Right atrium auricular region (tissue), 2 donors: ENCODE results near the gene AGAP1. TPM values are rescaled to one million over a fixed set of nuclear protein-coding genes. Genes with fewer than 3 reads are reported as not detected.

Experiments used
- DNase-seq: peaks from one replicate; pipeline ENCODE4 v3.0.0-alpha.2; 2019; ENCODE audit warnings: low spot score
- H3K27ac ChIP-seq, 2 donors: fragments of 200-600 bp; sonication (generic); 1 replicate in 1 of 2; 2 replicates in 1 of 2; pipeline ENCODE4 v1.5.1; 2016 to 2019
- H3K27me3 ChIP-seq, 2 donors: fragments of 200-600 bp; sonication (generic); one replicate each; pipeline versions ENCODE4 v1.5.1 to v1.6.0; 2017 to 2019
- H3K36me3 ChIP-seq: fragments of 200-600 bp; sonication (generic); one replicate; pipeline ENCODE4 v1.5.1; 2016
- H3K4me1 ChIP-seq, 2 donors: fragments of 200-600 bp; sonication (generic); one replicate each; pipeline versions ENCODE4 v1.5.1 to v1.6.0; 2017 to 2019
- H3K4me3 ChIP-seq, 2 donors: fragments of 200-600 bp; sonication (generic); 1 replicate in 1 of 2; 2 replicates in 1 of 2; pipeline ENCODE4 v1.5.1; 2017 to 2019; ENCODE audit warnings: mild to moderate bottlenecking in 1 of 2, moderate library complexity in 1 of 2
- H3K9me3 ChIP-seq, 2 donors: fragments of 200-600 bp; sonication (generic); one replicate each; pipeline ENCODE4 v1.5.1; 2019
- total RNA-seq, 2 donors: library from RNA; depleted of rRNA; stranded (reverse); fragments of >200 nt; gene quantifications; one replicate each; pipeline ENCODE4 v1.1.0, GENCODE V29; 2016
- TF ChIP-seq, protein P1 (sequence below), 2 donors: fragments of 200-600 bp; sonication (generic); IDR thresholded peaks; one replicate each; pipeline ENCODE4 v1.5.1; 2019; ENCODE audit warnings: antibody characterized with exemption in 2 of 2

AGAP1 gene
- total RNA-seq, 2 donors from 2014 or later: 11.6 to 17.2 TPM

DNA sequence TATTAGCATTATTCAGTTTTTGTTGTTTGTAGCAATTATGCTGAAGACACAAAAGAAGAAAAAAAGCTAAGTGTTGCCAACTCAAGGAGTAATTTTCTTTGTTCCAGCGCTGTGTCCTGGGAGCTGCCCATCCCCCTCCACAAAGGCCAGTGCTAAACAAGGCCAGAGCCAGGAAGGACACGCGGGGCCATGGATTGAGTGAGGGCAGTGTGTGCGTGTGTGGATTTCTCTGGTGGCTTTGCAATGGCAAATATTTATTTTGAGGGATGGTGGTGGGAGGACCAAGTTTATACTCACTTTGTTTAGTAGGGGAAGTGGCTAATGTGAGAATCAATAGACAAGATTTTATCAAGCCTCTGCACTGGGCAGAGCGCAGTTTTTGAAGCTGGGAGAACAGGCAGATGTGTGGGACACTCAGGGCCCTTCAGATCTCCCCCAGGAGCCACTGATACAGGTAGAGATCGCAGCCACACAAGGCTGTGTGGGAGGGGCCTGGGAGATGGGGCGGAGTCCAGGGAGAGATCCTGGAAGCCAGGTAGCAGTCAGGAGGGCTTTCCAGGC lies 11.4 kb downstream of the AGAP1 start:
- H3K27me3 ChIP-seq: no peaks in the 10 kb centered on the region
- peaks cover 0 to 42% of the 10 kb centered on the region in 2 donors for H3K4me1 ChIP-seq
- H3K4me3 ChIP-seq: no peak overlapping the region
- no peaks in the 10 kb centered on the region for H3K36me3 ChIP-seq
- H3K9me3 ChIP-seq: no peaks in the 10 kb centered on the region
- DNase-seq: no peak
- no peak overlapping the region for H3K27ac ChIP-seq
- TF ChIP-seq, protein P1, sequence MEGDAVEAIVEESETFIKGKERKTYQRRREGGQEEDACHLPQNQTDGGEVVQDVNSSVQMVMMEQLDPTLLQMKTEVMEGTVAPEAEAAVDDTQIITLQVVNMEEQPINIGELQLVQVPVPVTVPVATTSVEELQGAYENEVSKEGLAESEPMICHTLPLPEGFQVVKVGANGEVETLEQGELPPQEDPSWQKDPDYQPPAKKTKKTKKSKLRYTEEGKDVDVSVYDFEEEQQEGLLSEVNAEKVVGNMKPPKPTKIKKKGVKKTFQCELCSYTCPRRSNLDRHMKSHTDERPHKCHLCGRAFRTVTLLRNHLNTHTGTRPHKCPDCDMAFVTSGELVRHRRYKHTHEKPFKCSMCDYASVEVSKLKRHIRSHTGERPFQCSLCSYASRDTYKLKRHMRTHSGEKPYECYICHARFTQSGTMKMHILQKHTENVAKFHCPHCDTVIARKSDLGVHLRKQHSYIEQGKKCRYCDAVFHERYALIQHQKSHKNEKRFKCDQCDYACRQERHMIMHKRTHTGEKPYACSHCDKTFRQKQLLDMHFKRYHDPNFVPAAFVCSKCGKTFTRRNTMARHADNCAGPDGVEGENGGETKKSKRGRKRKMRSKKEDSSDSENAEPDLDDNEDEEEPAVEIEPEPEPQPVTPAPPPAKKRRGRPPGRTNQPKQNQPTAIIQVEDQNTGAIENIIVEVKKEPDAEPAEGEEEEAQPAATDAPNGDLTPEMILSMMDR (IDR thresholded peaks at IDR 0.05): no peak

DNA sequence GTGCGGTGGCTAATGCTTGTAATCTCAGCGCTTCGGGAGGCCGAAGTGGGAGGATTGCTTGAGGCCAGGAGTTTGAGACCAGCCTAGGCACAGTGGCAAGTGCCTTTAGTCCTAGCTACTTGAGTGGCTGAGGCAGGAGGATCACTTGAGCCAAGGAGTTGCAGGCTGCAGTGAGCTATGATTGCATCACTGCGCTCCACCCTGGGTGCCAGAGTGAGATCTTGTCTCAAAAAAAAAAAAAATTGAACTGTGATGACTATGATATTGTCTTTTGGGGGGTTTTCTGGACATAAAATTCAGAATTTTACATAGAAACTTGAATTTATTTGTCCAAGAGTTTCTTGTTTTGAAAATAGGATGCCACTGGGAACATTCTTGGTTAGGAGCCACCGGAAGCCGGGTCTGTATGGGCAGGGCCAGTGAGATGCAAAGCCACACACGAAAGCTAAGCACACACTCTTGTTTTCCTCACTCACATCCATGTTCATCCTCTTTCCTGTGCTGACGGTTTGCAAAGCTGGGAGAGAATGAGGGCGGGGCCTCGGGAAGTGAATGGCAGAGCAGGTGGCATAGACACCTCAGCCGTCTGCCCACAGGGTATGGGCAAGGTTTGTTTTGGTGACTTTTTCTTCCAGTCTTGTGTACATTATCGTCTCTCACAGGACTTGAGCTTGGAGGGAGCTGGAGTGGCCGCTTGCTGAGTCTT lies 12.6 kb downstream of the AGAP1 start:
- H3K27ac ChIP-seq: no peak overlapping the region
- no peak overlapping the region for H3K4me3 ChIP-seq

DNA sequence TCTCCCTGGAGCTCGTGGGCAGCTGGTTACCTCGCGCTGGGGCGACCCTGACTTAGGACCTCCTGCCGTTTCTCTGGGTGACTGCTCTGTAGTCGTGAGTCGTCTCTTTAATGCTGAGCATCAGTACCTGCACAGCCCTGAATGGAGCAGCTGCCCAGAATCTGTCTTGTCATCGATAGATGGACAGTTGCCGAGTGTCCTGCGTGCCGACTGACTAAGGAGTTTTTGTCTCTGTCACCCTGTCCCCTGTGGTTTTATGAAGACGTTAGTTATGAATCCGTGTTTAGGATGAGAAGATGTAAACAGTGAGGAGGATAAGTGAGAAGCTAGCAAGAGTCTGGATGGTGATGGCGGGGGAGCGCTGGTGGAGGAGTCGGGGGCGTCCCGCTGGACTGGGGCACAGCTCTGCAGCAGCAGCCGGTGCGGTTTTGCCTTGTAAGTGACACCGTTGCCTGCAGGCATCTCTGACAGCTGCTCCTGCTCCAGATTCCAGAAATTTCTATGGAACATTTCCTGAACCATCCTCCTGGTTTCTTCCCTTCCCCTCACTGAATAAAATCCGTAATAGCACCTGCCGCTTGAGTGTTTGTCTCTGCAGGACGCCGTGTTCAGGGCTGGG lies 13.3 kb downstream of the AGAP1 start:
- Histone ChIP-seq H3K9me3 (no peaks in the 10 kb centered on the region), H3K27ac (no peak overlapping the region), H3K36me3 (no peaks in the 10 kb centered on the region), H3K27me3 (no peaks in the 10 kb centered on the region), H3K4me1 (peaks cover 0 to 33% of the 10 kb centered on the region in 2 donors), H3K4me3 (no peak overlapping the region)
- no peak for DNase-seq
- TF ChIP-seq, protein P1 (IDR thresholded peaks at IDR 0.05): no peak

More for the DNA sequence above, 12.6 kb downstream of the AGAP1 start:
- no peaks in the 10 kb centered on the region for H3K36me3 ChIP-seq
- H3K4me1 ChIP-seq: peaks cover 0 to 38% of the 10 kb centered on the region in 2 donors
- no peaks in the 10 kb centered on the region for H3K27me3 ChIP-seq
- no peaks in the 10 kb centered on the region for H3K9me3 ChIP-seq
- TF ChIP-seq, protein P1 (IDR thresholded peaks at IDR 0.05): no peak
- no peak for DNase-seq

DNA sequence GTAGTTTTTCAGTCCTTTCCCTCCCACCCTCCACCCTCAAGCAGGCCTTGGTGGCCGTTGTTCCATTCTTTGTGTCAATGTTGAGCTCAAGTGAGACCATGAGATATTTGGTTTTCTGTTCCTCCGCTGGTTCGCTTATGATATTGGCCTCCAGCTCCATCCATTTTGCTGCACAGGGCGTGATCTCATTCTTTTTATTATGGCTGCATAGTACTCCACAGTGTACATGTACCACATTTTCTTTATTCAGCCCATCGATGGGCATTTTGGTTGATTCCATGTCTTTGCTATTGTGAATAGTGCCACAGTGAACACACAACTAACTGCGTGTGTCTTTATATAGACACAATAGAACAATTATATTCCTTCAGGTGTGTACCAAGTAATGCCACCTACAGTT lies 14.1 kb downstream of the AGAP1 start:
- H3K27ac ChIP-seq: no peak overlapping the region
- no peaks in the 10 kb centered on the region for H3K36me3 ChIP-seq
- H3K4me1 ChIP-seq: peaks cover 0 to 32% of the 10 kb centered on the region in 2 donors
- no peak for DNase-seq
- no peaks in the 10 kb centered on the region for H3K9me3 ChIP-seq
- TF ChIP-seq, protein P1 (IDR thresholded peaks at IDR 0.05): no peak
- no peaks in the 10 kb centered on the region for H3K27me3 ChIP-seq
- H3K4me3 ChIP-seq: no peak overlapping the region

DNA sequence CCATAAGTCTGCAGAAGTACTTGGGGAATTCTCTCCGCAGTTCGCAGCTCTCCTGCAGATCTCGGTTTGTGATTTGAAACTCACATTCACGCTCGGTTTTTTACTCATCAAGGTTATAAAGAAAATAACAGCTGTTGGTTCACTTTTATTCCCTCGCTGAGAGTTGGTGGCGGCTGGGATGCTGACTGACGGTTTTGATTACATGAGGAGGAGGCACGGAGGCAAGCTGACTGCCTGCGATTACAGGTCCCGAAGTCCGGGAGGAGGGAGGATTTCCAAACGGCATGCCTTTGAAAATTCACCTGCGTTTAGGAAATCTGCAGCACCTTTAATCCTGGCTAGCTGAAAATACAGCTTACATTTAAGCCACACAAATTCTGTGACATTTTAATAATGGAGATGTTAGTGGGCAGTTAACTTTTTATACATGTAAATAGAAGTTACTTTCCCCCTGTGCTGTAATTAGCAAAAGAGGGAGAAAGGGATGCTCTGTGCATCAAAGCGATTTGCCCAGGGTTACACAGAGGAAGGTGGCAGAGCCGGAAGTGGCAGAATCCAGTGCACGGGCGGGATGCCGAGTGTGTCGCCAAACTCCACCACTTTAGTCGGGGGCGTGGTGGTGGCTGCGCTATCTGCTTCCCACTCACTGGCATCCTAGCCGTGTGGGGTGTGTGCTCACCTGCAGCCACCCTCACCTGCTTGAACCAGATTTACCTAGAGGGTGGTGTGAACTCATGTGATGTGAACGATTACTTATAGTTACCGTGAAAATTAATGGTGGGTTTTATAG lies 14.7 kb downstream of the AGAP1 start:
- Histone ChIP-seq H3K4me1 (peaks cover 0 to 27% of the 10 kb centered on the region in 2 donors), H3K4me3 (no peak overlapping the region), H3K27ac (no peak overlapping the region), H3K36me3 (no peaks in the 10 kb centered on the region), H3K27me3 (no peaks in the 10 kb centered on the region), H3K9me3 (no peaks in the 10 kb centered on the region)
- TF ChIP-seq, protein P1 (IDR thresholded peaks at IDR 0.05): no peak
- DNase-seq: no peak
